ENCODE results near the gene SMAP1. TPM values are rescaled to one million over a fixed set of nuclear protein-coding genes. Genes with fewer than 3 reads are reported as not detected.
A peak's percentile ranks its signal among the peaks of the same experiment; 100 is the strongest.

SMAP1 gene
- total RNA-seq, result 10 to 100 TPM; 13.7 to 26.0 TPM

DNA sequence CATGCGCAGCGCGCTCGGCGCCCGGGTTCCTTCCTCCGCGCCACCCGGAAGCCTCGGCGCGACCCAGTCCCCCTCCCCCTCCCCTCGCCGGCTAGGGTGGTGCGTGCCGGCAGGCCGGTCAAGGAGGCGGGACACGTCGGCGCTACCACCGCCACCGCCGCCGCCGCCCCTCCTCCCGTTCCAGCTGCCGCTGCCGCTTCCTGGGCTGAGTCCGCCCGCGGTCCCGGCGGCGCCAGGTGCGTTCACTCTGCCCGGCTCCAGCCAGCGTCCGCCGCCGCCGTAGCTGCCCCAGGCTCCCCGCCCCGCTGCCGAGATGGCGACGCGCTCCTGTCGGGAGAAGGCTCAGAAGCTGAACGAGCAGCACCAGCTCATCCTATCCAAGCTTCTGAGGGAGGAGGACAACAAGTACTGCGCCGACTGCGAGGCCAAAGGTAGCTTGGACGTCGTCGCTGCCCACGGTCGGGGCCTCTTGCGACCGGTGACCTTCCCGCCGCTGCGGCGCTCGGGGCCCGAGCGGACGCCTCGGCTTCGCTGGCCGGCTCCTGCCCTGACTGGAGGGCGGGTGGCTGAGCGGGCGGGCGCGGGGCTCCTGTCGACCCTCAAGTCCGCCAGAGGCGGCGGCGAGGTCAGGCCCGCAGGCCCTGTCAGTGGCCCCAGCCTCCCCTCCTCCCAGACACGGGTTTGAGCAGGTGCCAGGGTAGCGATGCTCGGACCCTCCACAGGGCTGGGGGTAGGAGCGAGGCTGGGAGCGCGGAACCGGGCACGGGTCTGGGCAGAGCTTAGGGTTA is at the start of gene SMAP1:
Gene SMAP1 (plus strand): TSS at position 173 of the 788 bp plus-strand sequence. CDS start 141 bp downstream, at position 314.
- H3K27me3 ChIP-seq (replicated peaks; ENCODE audit: insufficient read depth), result no peaks in the 10 kb centered on the region
- DNase-seq (ENCODE audit: low spot score) (peak; percentile 67), ATAC-seq (ENCODE audit: insufficient number of reproducible peaks, low FRiP score, low read depth) (peak; percentile 91)
- peak within 1 kb of the TSS; percentile 90 for H3K4me3 ChIP-seq
- no peaks in the 10 kb centered on the region for H3K9me3 ChIP-seq
- peaks cover 9 to 26% of the 10 kb centered on the region in 2 donors for H3K4me1 ChIP-seq (ENCODE audit: control insufficient read depth in 1 of 2, low read depth in 2 of 2)
- no peaks in the 10 kb centered on the region for H3K36me3 ChIP-seq
- TF ChIP-seq, protein P1, sequence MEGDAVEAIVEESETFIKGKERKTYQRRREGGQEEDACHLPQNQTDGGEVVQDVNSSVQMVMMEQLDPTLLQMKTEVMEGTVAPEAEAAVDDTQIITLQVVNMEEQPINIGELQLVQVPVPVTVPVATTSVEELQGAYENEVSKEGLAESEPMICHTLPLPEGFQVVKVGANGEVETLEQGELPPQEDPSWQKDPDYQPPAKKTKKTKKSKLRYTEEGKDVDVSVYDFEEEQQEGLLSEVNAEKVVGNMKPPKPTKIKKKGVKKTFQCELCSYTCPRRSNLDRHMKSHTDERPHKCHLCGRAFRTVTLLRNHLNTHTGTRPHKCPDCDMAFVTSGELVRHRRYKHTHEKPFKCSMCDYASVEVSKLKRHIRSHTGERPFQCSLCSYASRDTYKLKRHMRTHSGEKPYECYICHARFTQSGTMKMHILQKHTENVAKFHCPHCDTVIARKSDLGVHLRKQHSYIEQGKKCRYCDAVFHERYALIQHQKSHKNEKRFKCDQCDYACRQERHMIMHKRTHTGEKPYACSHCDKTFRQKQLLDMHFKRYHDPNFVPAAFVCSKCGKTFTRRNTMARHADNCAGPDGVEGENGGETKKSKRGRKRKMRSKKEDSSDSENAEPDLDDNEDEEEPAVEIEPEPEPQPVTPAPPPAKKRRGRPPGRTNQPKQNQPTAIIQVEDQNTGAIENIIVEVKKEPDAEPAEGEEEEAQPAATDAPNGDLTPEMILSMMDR (IDR thresholded peaks at IDR 0.05), result no peak
- H3K27ac ChIP-seq, result peak within 1 kb of the TSS; percentile 76 to 89

DNA sequence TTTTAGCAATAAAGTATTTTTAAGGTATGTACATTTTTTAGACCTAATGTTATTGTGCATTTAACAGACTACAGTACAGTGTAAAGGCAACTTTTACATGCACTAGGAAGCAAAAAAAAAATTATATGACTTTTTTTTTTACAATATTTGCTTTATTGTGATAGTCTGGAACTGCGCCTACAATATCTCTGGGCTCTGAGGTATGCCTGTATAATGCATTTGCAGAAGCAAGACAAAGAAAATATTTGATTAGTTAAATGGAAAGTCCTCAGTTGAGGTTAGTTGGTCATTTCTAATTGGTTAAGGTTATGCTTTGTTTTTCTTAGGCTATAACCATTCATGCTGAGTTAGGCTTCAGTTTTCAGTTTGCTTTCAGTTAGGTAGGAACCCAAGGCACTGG is 46.9 kb upstream of the SMAP1 start:
- no peak for ATAC-seq (ENCODE audit: insufficient number of reproducible peaks, low FRiP score, low read depth)
- H3K4me1 ChIP-seq (ENCODE audit: control insufficient read depth in 1 of 2, low read depth in 2 of 2), result no peaks in the 10 kb centered on the region
- H3K27ac ChIP-seq, result no peak overlapping the region
- H3K27me3 ChIP-seq (replicated peaks; ENCODE audit: insufficient read depth), result no peaks in the 10 kb centered on the region
- H3K36me3 ChIP-seq, result no peaks in the 10 kb centered on the region
- DNase-seq (ENCODE audit: low spot score), result no peak
- no peaks in the 10 kb centered on the region for H3K9me3 ChIP-seq
- no peak overlapping the region for H3K4me3 ChIP-seq
- TF ChIP-seq, protein P1 (IDR thresholded peaks at IDR 0.05), result no peak

DNA sequence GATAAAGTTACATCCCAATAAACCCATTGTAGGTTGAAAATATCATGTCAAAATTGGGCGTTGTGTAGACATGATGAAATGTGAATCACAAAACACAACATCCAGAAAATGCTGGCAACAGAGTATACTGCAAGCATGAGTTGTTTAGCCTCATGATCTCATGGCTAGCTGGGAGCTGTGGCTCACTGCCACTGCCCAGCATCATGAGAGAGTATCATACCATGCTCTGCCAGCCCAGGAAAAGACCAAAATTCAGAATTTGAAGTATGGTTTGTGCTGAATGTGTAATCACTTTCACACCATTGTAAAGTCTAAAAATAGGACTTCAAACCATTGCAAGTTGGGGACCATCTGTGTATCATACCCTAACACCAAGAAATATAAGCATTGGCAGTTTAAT is 45.2 kb upstream of the SMAP1 start:
- Histone ChIP-seq H3K36me3 (no peaks in the 10 kb centered on the region), H3K27me3 (replicated peaks; ENCODE audit: insufficient read depth) (no peaks in the 10 kb centered on the region), H3K4me3 (no peak overlapping the region), H3K27ac (no peak overlapping the region), H3K4me1 (ENCODE audit: control insufficient read depth in 1 of 2, low read depth in 2 of 2) (no peaks in the 10 kb centered on the region), H3K9me3 (no peaks in the 10 kb centered on the region)
- ATAC-seq (ENCODE audit: insufficient number of reproducible peaks, low FRiP score, low read depth) (no peak), DNase-seq (ENCODE audit: low spot score) (no peak)
- TF ChIP-seq, protein P1 (IDR thresholded peaks at IDR 0.05), result no peak

DNA sequence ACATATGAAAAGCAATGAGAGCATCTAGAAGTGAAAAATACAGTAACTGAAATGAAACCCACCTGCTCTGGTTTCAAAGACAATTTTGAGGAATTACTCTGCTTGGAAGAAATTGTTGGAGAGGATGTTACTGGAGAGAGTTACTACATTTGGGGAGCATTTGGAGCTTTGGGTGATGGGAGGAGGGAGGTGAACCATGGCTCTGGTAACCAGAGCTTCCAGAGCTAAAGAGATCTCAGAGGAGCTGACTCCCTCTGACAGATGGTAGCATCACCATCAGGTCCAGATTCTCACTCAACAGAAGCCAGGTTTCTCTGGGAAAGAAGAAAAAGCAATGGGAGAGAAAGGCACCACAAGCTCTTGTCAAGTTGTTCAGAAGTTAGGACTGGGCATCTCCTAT is 42.2 kb upstream of the SMAP1 start:
- ATAC-seq (ENCODE audit: insufficient number of reproducible peaks, low FRiP score, low read depth), result no peak

DNA sequence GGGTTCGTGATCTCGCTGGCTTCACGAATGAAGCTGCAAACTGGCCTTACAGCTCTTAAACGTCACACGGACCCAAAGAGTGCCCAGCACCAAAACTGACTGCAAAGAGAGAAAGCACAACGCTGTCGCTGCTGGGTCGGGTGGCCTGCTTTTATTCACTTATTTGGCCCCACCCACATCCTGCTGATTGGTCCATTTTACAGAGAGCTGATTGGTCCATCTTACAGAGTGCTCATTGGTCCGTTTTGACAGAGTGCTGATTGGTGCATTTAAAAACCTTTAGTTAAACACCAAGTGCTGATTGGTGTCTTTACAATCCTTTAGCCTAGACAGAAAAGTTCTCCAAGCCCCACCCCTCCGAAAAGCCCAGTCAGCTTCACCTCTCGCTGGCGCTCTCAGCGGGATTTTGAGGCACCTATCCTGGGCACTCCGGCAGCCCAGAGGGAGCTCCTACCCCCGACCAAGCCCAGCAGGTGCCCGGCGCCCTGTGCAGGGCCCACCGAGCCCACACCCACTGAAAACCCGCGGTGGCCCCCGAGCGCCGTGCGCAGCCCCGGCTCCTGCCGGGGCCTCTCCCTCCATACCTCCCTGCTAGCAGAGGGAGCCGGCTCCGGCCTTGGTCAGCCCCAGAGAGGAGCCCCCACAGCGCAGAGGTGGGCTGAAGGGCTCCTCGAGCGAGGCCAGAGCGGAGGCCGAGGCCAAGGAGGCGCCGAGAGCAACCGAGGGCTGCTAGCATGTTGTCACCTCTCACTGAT is 40.0 kb upstream of the SMAP1 start:
- Histone ChIP-seq H3K4me3 (no peak overlapping the region), H3K4me1 (ENCODE audit: control insufficient read depth in 1 of 2, low read depth in 2 of 2) (no peaks in the 10 kb centered on the region), H3K9me3 (no peaks in the 10 kb centered on the region), H3K36me3 (no peaks in the 10 kb centered on the region), H3K27me3 (replicated peaks; ENCODE audit: insufficient read depth) (no peaks in the 10 kb centered on the region), H3K27ac (no peak overlapping the region)
- DNase-seq (ENCODE audit: low spot score) (no peak), ATAC-seq (ENCODE audit: insufficient number of reproducible peaks, low FRiP score, low read depth) (no peak)
- TF ChIP-seq, protein P1 (IDR thresholded peaks at IDR 0.05), result no peak

More for the DNA sequence above, 42.2 kb upstream of the SMAP1 start:
- Histone ChIP-seq H3K4me3 (no peak overlapping the region), H3K27ac (no peak overlapping the region), H3K27me3 (replicated peaks; ENCODE audit: insufficient read depth) (no peaks in the 10 kb centered on the region), H3K36me3 (no peaks in the 10 kb centered on the region), H3K4me1 (ENCODE audit: control insufficient read depth in 1 of 2, low read depth in 2 of 2) (no peaks in the 10 kb centered on the region), H3K9me3 (no peaks in the 10 kb centered on the region)
- TF ChIP-seq, protein P1 (IDR thresholded peaks at IDR 0.05), result no peak
- no peak for DNase-seq (ENCODE audit: low spot score)
